Neural progenitor cell (in vitro differentiated cells): Measurements from ENCODE around the gene SGSM1. TPM values are rescaled to one million over a fixed set of nuclear protein-coding genes. Genes with fewer than 3 reads are reported as not detected.

ENCODE experiments used
- DNase-seq: peaks from one replicate; pipeline ENCODE4 v3.0.0-alpha.2; 2016; ENCODE audit warnings: low spot score
- H2AFZ ChIP-seq: fragments of 200-600 bp; sonication (generic); replicated peaks from 2 replicates; pipeline ENCODE4 v1.6.1; 2016; ENCODE audit warnings: antibody characterized with exemption
- H3F3A ChIP-seq: fragments of 200-600 bp; sonication (generic); 2 replicates; pipeline ENCODE4 v1.6.1; 2016; ENCODE audit warnings: antibody characterized with exemption, low read depth
- H3K27ac ChIP-seq: fragments of 200-600 bp; sonication (generic); 2 replicates; pipeline ENCODE4 v1.5.1; 2016; ENCODE audit warnings: mild to moderate bottlenecking
- H3K27me3 ChIP-seq: fragments of 200-600 bp; sonication (generic); 2 replicates; pipeline ENCODE4 v1.6.1; 2016; ENCODE audit warnings: mild to moderate bottlenecking, moderate library complexity
- H3K36me3 ChIP-seq: fragments of 200-600 bp; sonication (generic); 2 replicates; pipeline ENCODE4 v1.5.1; 2016
- H3K4me1 ChIP-seq: fragments of 200-600 bp; sonication (generic); 2 replicates; pipeline ENCODE4 v1.6.1; 2016; ENCODE audit warnings: mixed run types
- H3K4me2 ChIP-seq: fragments of 200-600 bp; sonication (generic); 2 replicates; pipeline ENCODE4 v1.6.1; 2016
- H3K4me3 ChIP-seq: fragments of 200-600 bp; sonication (generic); 2 replicates; pipeline ENCODE4 v1.5.1; 2016
- H3K79me2 ChIP-seq: fragments of 200-600 bp; sonication (generic); 2 replicates; pipeline ENCODE4 v1.6.1; 2016; ENCODE audit warnings: low read depth
- H3K9ac ChIP-seq: fragments of 200-600 bp; sonication (generic); 2 replicates; pipeline ENCODE4 v1.6.1; 2016
- H3K9me3 ChIP-seq: fragments of 200-600 bp; sonication (generic); 2 replicates; pipeline ENCODE4 v1.5.1; 2016; ENCODE audit warnings: low read depth
- H4K20me1 ChIP-seq: fragments of 200-600 bp; sonication (generic); 2 replicates; pipeline ENCODE4 v1.6.1; 2016; ENCODE audit warnings: low read depth
- H3K27ac Mint-ChIP-seq: 3 replicates; pipeline ENCODE4 v1.8.0; 2021; ENCODE audit warnings: mixed read lengths
- H3K27me3 Mint-ChIP-seq: 2 replicates; pipeline ENCODE4 v1.8.0; 2022; ENCODE audit warnings: low read depth, mild to moderate bottlenecking, inconsistent platforms, moderate library complexity, mixed read lengths; ENCODE audit not compliant: insufficient read depth
- H3K36me3 Mint-ChIP-seq: 3 replicates; pipeline ENCODE4 v1.8.0; 2021; ENCODE audit warnings: mixed read lengths
- H3K4me1 Mint-ChIP-seq: 3 replicates; pipeline ENCODE4 v1.8.0; 2021; ENCODE audit warnings: mixed read lengths
- H3K4me3 Mint-ChIP-seq: 3 replicates; pipeline ENCODE4 v1.8.0; 2021; ENCODE audit warnings: mild to moderate bottlenecking, moderate library complexity, mixed read lengths
- H3K9me3 Mint-ChIP-seq: 3 replicates; pipeline ENCODE4 v1.8.0; 2020; ENCODE audit warnings: mixed read lengths
- CTCF ChIP-seq: fragments of 200-600 bp; sonication (generic); IDR thresholded peaks from 2 replicates; pipeline ENCODE4 v1.5.1; 2017; ENCODE audit warnings: antibody characterized with exemption, mild to moderate bottlenecking
- EZH2 ChIP-seq: fragments of 200-600 bp; sonication (generic); IDR thresholded peaks from 2 replicates; pipeline ENCODE4 v1.6.1; 2017; ENCODE audit warnings: antibody characterized with exemption, mild to moderate bottlenecking, moderate library complexity
- EZH2phosphoT487 ChIP-seq: fragments of 200-600 bp; sonication (generic); IDR thresholded peaks from 2 replicates; pipeline ENCODE4 v1.6.1; 2017; ENCODE audit warnings: antibody characterized with exemption
- total RNA-seq: library from RNA; depleted of rRNA; stranded (reverse); fragments of >200 nt; gene quantifications from 2 replicates; pipeline ENCODE4 v1.2.3, GENCODE V29; 2015; ENCODE audit warnings: low replicate concordance

SGSM1 gene
- total RNA-seq, 1 donor from 2014 or later, result 1.1 TPM

GRCh38 chr22:24809331-24809730 lies 3.3 kb downstream of the SGSM1 start:
- Mint-ChIP-seq H3K36me3 (no peaks in the 10 kb centered on the region), H3K4me3 (no peak overlapping the region), H3K27ac (no peak overlapping the region), H3K27me3 (peaks cover 23% of the 10 kb centered on the region), H3K4me1 (peaks cover 26% of the 10 kb centered on the region), H3K9me3 (no peaks in the 10 kb centered on the region)
- H3K36me3 ChIP-seq, result no peaks in the 10 kb centered on the region
- no peak overlapping the region for H3K9ac ChIP-seq
- peaks cover 24% of the 10 kb centered on the region for H3K4me1 ChIP-seq
- peaks cover 24% of the 10 kb centered on the region for H3F3A ChIP-seq
- TF ChIP-seq EZH2, result no peak
- TF ChIP-seq CTCF, result no peak
- no peak for TF ChIP-seq EZH2phosphoT487
- H3K4me3 ChIP-seq, result no peak overlapping the region
- H3K27me3 ChIP-seq, result peaks cover 10% of the 10 kb centered on the region
- no peak overlapping the region for H3K27ac ChIP-seq
- no peak for DNase-seq
- no peak overlapping the region for H3K4me2 ChIP-seq
- H3K79me2 ChIP-seq, result no peaks in the 10 kb centered on the region
- peaks cover 4% of the 10 kb centered on the region for H4K20me1 ChIP-seq
- no peak overlapping the region for H2AFZ ChIP-seq
- no peaks in the 10 kb centered on the region for H3K9me3 ChIP-seq

DNA sequence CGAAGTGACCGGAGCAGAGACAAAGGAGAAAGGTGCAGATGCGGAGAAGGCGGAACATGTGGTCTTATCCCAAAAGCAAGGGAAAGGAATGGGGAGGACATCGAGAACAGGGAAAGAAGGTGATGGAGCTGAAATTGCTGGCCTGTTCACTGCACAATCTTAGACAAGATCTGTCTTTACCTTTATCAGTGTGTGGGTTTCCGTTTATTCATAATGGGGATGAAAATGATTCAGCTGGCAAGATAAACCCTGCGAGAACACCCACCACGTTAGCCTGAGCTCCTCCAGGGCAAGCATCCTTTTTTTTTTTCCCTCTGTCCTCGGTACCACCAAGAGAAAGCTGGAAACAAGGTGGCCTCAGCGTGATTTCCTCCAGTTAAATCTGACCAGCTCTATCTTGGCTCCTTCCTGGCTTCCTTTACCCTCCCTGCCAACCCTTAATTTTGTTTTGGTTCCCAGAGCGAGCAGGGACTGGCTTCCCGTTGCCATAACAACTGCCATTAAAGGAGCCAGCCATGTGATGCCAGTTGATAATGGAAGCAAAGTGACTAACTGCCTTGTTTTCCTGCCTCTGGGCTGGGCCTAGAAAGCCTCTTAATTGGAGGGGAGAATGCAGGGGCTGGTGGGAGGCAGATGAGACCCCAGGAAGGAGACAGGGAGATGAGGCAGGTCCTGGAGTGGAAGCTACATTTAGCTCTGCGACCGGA lies 4.2 kb downstream of the SGSM1 start:
- no peaks in the 10 kb centered on the region for H3K79me2 ChIP-seq
- peaks cover 21% of the 10 kb centered on the region for H3F3A ChIP-seq
- Mint-ChIP-seq H3K27ac (peak overlapping the region; percentile 52), H3K4me3 (no peak overlapping the region), H3K9me3 (peaks cover 5% of the 10 kb centered on the region), H3K4me1 (peaks cover 26% of the 10 kb centered on the region), H3K36me3 (no peaks in the 10 kb centered on the region), H3K27me3 (peaks cover 18% of the 10 kb centered on the region)
- TF ChIP-seq EZH2phosphoT487 (no peak), CTCF (no peak), EZH2 (no peak)
- H3K27ac ChIP-seq, result no peak overlapping the region
- peaks cover 10% of the 10 kb centered on the region for H3K27me3 ChIP-seq
- H3K4me1 ChIP-seq, result peaks cover 24% of the 10 kb centered on the region
- peaks cover 4% of the 10 kb centered on the region for H4K20me1 ChIP-seq
- no peaks in the 10 kb centered on the region for H3K36me3 ChIP-seq
- H3K9me3 ChIP-seq, result no peaks in the 10 kb centered on the region
- peak overlapping the region; percentile 7 for H3K4me3 ChIP-seq
- peak overlapping the region; percentile 60 for H3K4me2 ChIP-seq
- peak overlapping the region; percentile 45 for H2AFZ ChIP-seq
- peak; percentile 81 for DNase-seq
- H3K9ac ChIP-seq, result no peak overlapping the region

DNA sequence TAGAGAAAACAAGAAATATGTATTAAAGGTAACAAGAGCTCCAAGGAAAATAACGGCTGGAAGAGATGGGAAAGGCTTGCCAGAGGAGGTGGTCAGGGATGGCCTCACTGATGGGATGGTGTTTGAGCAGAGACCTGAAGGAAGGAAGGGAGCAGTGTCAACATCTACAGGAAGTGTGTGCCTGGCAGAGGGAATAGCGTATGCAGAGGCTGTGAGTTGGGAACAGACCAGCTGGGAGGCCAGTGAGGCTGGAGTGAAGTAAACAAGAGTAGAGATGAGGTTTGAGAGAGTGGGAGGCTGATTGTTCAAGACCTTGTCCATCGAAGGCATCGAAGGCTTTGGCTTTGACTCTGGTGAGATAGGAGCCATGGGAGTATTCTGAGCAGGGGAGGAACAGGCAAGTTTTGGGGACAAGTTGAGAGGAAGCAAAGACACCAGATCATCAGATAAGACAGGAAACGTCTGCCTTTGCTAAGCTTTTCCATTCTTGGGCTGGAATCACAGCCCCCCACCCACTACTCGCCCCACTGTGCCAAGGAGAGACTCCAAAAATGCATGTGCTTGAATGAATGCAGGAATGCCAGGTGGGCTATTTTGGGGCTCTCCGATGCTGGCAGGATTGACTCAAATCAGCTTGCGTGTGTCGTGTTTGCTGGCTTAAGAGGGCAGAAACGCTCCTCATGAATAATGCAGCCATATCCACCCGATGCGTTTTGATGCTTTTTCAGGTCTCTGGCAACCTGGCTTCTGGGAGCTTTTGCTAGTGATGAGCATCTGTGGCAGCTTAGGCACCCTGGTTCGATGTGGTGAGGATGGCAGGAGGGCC lies 7.2 kb downstream of the SGSM1 start:
- Histone ChIP-seq H3K27me3 (no peaks in the 10 kb centered on the region), H3K27ac (no peak overlapping the region), H3K4me2 (no peak overlapping the region), H3K36me3 (no peaks in the 10 kb centered on the region), H3K9ac (no peak overlapping the region), H2AFZ (no peak overlapping the region), H3K79me2 (no peaks in the 10 kb centered on the region), H3F3A (peaks cover 15% of the 10 kb centered on the region), H3K9me3 (no peaks in the 10 kb centered on the region), H3K4me1 (peaks cover 18% of the 10 kb centered on the region), H3K4me3 (no peak overlapping the region), H4K20me1 (peaks cover 4% of the 10 kb centered on the region)
- TF ChIP-seq CTCF, result no peak
- TF ChIP-seq EZH2phosphoT487, result no peak
- no peak for TF ChIP-seq EZH2
- Mint-ChIP-seq H3K27me3 (peaks cover 13% of the 10 kb centered on the region), H3K36me3 (peaks cover 2% of the 10 kb centered on the region), H3K9me3 (peaks cover 14% of the 10 kb centered on the region), H3K4me3 (no peak overlapping the region), H3K4me1 (peaks cover 18% of the 10 kb centered on the region), H3K27ac (no peak overlapping the region)
- DNase-seq, result no peak
